ENCODE results near the gene GLIS2. TPM values are rescaled to one million over a fixed set of nuclear protein-coding genes. Genes with fewer than 3 reads are reported as not detected.

Gene GLIS2
- total RNA-seq, 1 experiment from 2014 or later, result 0.71 TPM

DNA sequence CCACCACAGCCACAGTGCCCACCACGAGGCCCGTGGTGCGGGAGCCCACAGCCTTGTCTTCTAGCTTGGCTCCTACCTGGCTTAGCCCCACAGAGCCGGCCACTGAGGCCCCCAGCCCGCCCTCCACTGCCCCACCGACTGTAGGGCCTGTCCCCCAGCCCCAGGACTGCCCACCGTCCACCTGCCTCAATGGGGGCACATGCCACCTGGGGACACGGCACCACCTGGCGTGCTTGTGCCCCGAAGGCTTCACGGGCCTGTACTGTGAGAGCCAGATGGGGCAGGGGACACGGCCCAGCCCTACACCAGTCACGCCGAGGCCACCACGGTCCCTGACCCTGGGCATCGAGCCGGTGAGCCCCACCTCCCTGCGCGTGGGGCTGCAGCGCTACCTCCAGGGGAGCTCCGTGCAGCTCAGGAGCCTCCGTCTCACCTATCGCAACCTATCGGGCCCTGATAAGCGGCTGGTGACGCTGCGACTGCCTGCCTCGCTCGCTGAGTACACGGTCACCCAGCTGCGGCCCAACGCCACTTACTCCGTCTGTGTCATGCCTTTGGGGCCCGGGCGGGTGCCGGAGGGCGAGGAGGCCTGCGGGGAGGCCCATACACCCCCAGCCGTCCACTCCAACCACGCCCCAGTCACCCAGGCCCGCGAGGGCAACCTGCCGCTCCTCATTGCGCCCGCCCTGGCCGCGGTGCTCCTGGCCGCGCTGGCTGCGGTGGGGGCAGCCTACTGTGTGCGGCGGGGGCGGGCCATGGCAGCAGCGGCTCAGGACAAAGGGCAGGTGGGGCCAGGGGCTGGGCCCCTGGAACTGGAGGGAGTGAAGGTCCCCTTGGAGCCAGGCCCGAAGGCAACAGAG is 66.3 kb downstream of the GLIS2 start:
- Histone ChIP-seq H3K27ac (no peak overlapping the region), H3K4me1 (replicated peaks) (peaks cover 49% of the 10 kb centered on the region), H3K36me3 (peaks cover 81% of the 10 kb centered on the region)

DNA sequence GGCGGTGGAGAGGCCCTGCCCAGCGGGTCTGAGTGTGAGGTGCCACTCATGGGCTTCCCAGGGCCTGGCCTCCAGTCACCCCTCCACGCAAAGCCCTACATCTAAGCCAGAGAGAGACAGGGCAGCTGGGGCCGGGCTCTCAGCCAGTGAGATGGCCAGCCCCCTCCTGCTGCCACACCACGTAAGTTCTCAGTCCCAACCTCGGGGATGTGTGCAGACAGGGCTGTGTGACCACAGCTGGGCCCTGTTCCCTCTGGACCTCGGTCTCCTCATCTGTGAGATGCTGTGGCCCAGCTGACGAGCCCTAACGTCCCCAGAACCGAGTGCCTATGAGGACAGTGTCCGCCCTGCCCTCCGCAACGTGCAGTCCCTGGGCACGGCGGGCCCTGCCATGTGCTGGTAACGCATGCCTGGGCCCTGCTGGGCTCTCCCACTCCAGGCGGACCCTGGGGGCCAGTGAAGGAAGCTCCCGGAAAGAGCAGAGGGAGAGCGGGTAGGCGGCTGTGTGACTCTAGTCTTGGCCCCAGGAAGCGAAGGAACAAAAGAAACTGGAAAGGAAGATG is 67.0 kb downstream of the GLIS2 start:
- H3K9me3 ChIP-seq (replicated peaks), result no peaks in the 10 kb centered on the region
- H3K4me3 ChIP-seq, result no peak overlapping the region
- H3K36me3 ChIP-seq, result peaks cover 79% of the 10 kb centered on the region
- no peak for DNase-seq (ENCODE audit: low read depth in 1 of 2, low spot score in 2 of 2)
- H3K27me3 ChIP-seq (replicated peaks), result no peaks in the 10 kb centered on the region
- H3K27ac ChIP-seq, result no peak overlapping the region
- peaks cover 49% of the 10 kb centered on the region for H3K4me1 ChIP-seq (replicated peaks)

More for the DNA sequence above, 66.3 kb downstream of the GLIS2 start:
- no peaks in the 10 kb centered on the region for H3K9me3 ChIP-seq (replicated peaks)
- no peak overlapping the region for H3K4me3 ChIP-seq
- no peak for DNase-seq (ENCODE audit: low read depth in 1 of 2, low spot score in 2 of 2)
- no peaks in the 10 kb centered on the region for H3K27me3 ChIP-seq (replicated peaks)

DNA sequence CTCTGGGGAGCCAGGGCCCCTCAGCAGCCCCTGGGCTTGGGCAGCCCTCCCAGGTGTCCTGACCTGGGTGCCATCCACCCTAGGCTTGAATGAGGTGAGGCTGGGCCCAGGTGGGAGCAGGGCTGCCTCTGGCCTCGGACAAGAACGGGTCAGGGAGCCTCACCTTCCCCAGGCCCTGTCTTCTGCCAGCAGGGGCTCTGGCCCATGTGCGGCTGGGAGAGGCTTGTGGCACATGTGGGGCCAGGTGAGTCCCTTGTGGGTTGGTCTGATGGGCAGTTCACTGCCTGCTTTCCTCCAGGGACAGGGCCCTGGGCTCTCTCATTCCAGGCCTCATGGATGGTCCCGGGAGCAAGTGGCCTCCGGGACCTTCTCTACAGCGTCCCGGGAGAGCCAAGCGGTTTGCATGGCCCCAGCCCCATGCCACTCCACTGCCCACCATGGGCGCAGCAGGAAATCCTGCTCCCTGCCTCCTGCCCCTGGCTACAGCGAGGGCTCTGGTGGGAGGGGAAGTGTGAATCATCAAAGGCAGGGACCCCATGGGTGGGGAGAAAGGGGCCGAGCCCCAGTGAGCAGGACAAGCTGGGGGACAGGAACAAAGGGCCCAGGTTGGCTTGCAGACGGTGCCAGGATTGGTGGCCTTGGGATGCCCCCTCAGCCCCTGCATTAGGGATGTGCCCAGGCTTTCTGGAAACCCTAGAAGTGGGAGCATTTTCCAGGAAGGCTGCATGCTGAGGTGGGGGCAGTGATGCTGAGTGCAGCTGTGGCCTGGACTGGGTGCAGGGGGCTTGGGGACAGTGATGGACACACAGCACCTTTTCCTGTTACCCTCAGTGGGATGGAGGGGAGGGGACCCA is 68.0 kb downstream of the GLIS2 start:
- peaks cover 49% of the 10 kb centered on the region for H3K4me1 ChIP-seq (replicated peaks)
- no peak overlapping the region for H3K4me3 ChIP-seq
- no peaks in the 10 kb centered on the region for H3K27me3 ChIP-seq (replicated peaks)
- no peak for DNase-seq (ENCODE audit: low read depth in 1 of 2, low spot score in 2 of 2)
- H3K36me3 ChIP-seq, result peaks cover 76% of the 10 kb centered on the region
- no peaks in the 10 kb centered on the region for H3K9me3 ChIP-seq (replicated peaks)
- H3K27ac ChIP-seq, result no peak overlapping the region

DNA sequence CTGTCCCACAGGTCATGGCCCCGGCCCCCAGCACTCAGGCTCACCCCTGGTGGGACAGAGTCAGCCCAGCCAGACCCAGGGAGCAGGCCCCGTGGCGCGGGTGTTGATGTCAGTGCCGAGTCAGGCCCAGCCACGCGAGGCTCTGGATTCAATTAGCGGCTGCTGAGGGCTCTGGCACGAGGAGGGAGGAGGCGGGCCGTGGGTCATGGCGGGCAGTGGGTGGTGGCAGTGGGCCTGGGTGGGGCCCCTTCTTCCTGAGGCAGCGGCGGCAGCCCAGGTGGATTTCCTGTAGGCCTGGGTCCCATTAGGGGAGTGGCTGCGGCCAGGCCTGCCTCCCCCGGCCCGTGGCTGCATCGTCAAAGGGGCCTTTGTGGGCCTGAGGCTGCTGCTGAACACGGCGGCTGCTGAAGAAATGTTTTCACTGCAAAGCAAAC is 68.7 kb downstream of the GLIS2 start:
- H3K9me3 ChIP-seq (replicated peaks), result no peaks in the 10 kb centered on the region
- no peak for DNase-seq (ENCODE audit: low read depth in 1 of 2, low spot score in 2 of 2)
- H3K4me1 ChIP-seq (replicated peaks), result peaks cover 55% of the 10 kb centered on the region
- H3K27ac ChIP-seq, result no peak overlapping the region
- H3K27me3 ChIP-seq (replicated peaks), result no peaks in the 10 kb centered on the region
- peaks cover 73% of the 10 kb centered on the region for H3K36me3 ChIP-seq
- no peak overlapping the region for H3K4me3 ChIP-seq

DNA sequence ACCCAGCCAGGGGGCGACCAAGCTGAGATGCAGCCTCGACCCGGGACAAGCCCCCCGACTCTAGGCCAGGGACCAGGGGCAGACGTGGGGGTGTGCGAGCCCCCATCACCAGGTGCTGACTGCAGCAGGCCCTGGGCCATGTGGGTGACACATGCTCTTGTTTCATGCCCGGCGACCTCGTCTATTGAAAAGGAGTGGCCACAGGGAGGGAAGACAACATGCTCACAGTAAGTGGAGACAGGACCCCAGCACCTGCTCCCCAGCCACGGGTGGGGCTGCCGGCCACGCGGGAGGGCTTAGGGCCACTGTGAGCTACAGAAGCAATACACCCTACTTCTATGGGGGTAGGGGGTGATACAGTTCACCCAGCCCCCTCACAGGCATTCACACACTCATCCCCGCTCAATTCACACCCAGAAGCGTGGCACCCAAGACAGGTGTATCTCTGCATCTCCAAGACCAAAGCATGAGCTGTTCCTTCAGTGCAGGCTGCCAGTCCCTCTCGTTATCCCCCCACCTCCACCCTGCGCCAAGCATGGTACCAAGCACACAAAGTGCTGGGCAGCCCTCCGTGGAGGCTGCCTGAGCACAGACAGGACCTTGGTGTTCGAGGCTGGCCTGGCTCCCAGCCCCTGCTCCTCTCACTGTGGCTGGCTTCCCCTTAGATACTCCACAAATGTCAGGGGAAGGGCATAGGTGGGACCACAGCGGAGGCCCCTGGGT is 69.4 kb downstream of the GLIS2 start:
- no peaks in the 10 kb centered on the region for H3K9me3 ChIP-seq (replicated peaks)
- peaks cover 62% of the 10 kb centered on the region for H3K4me1 ChIP-seq (replicated peaks)
- no peak overlapping the region for H3K27ac ChIP-seq
- no peak for DNase-seq (ENCODE audit: low read depth in 1 of 2, low spot score in 2 of 2)
- peaks cover 75% of the 10 kb centered on the region for H3K36me3 ChIP-seq
- no peak overlapping the region for H3K4me3 ChIP-seq
- no peaks in the 10 kb centered on the region for H3K27me3 ChIP-seq (replicated peaks)

DNA sequence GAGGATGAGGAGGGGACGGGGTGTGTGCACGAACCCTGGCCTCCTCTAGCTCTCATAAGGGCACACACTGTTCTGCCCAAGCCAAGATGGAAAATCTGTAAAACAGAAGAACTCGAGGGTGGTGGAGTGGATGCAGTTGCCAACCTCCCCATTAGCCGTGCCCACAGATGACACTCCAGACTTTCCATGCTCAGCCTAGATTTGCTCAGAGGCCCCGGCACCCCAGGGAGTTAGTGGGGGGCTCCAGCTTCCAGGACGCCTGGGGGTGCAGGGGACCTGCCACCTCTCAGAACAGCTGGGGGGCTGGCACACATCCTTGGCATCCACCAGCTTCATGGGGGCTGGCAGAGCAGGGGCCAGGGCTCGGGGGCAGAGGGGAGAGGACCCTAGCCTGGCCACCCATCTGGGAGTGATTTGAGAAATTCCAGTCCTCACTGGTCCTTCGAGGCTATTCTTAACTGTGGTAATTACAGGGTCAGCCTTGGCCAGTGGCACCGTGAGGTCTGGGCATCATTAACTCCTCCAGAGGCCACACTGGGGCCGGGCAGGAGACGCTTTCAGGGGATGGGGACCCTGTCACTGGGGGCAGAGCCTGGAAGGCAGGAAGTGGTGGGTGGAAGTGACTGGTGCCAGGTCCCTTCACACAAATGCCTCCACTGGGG is 70.1 kb downstream of the GLIS2 start:
- DNase-seq (ENCODE audit: low read depth in 1 of 2, low spot score in 2 of 2), result peak in 1 of 2 experiments; percentile 48
- H3K27me3 ChIP-seq (replicated peaks), result no peaks in the 10 kb centered on the region
- peak overlapping the region; percentile 32 for H3K27ac ChIP-seq
- no peak overlapping the region for H3K4me3 ChIP-seq
- H3K9me3 ChIP-seq (replicated peaks), result no peaks in the 10 kb centered on the region
- H3K4me1 ChIP-seq (replicated peaks), result peaks cover 69% of the 10 kb centered on the region
- peaks cover 73% of the 10 kb centered on the region for H3K36me3 ChIP-seq

DNA sequence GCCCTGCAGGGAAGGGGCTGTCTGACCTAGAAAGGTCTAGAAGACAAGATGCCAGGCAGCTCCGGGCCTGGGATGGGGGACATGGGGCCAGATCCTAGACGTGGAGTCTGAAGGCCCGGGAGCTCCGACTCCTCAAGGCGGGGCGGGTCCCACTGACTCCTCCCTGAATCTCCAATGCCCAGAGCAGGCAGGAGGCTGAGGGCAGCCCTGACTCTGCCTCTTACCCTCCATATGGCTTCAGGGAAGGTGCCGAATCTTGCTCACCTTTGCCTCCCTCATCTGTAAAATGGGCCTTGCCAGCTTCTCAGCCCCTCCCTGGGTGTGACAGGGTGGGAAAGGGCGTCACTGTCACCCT is 70.6 kb downstream of the GLIS2 start:
- Histone ChIP-seq H3K36me3 (peaks cover 68% of the 10 kb centered on the region), H3K4me3 (no peak overlapping the region), H3K4me1 (replicated peaks) (peaks cover 74% of the 10 kb centered on the region), H3K27ac (peak overlapping the region; percentile 32), H3K9me3 (replicated peaks) (no peaks in the 10 kb centered on the region), H3K27me3 (replicated peaks) (no peaks in the 10 kb centered on the region)
- no peak for DNase-seq (ENCODE audit: low read depth in 1 of 2, low spot score in 2 of 2)

DNA sequence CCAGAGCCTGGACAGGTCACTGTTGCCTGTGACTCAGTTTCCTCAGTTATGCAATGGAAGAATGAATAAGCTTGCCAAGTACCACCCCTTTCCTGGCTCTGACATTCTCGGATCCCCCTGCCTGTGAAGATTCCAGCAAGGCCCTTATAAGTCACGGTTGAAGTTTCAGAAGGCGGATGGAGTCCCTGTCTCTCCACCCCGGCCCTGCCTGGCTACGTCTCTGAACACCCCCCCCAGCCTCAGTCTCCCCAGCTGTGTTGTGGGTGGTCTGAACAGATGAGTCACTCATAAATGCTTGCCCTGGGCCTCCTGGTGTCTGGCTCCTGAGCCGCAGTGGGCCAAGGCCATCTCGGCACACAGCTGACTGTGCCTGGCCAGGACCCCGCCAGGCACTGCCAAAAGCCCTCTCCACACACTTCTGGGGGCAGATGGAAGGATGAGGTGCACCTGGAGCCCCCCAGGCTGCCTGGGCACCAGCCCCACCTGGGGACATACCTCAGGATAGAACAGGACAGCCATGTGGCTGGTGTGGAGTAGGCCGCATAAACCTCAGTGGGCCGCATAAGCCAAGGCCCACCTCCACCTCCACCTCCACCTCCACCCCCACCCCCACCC is 71.2 kb downstream of the GLIS2 start:
- Histone ChIP-seq H3K27me3 (replicated peaks) (no peaks in the 10 kb centered on the region), H3K4me3 (no peak overlapping the region), H3K9me3 (replicated peaks) (no peaks in the 10 kb centered on the region), H3K4me1 (replicated peaks) (peaks cover 80% of the 10 kb centered on the region), H3K36me3 (peaks cover 62% of the 10 kb centered on the region), H3K27ac (peak overlapping the region; percentile 32)
- DNase-seq (ENCODE audit: low read depth in 1 of 2, low spot score in 2 of 2), result peak; percentile 70 to 75

DNA sequence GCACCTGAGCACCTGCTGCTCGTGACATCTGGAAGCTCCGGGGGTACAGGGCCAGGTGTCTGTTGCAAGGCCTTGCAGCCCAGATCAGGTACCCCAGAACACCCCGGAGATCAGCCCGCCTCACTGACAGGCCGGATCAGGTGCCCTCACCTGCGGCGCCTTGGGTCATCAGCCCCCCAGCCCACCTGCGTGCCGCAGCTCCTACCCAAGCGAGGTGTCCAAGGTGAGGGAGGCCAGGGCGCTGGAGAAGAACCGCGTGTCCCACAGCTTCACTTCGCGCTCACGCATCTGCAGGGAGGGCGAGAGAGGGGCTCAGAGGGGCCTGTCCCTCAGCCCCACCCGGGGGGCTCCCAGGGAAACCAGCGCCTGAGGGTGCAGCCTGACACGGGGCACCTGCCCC is 71.9 kb downstream of the GLIS2 start:
- peaks cover 87% of the 10 kb centered on the region for H3K4me1 ChIP-seq (replicated peaks)

DNA sequence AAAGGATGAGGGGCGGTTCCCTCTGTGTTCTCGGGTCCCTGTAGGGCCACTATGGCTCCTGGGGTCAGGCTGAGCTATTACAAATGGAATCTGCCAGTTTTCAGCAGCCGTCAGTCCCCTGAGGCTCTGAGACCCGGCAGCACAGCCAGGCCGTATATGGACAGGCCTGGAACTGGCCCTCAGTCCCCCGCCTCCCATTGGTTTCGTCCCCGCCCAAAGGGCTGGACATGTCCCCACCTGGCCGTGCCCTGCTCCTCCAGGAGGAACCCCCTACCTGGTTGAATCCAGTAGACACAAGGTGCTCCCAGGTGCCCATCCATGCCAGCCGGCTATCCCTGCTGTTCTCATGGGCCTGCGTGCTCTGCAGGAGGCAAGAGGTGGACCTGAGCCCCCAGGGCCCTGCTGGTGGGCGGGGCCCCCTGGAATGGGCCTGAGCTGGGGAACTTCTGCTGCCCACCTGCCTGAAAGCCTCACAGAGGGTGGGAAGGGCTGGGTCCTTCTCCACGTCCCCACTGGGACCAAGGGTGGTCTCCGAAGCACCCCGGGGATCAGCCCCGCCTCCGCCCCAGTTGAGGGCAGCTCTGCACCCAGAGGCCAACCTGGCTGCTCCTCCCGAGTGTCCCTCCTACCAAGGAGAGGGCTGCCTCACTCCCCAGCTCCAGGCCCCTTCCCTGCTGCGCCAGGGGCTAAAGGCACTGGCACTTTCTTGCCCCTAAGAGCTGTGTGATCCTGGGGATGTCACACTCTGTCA is 72.6 kb downstream of the GLIS2 start:
- H3K9me3 ChIP-seq (replicated peaks), result no peaks in the 10 kb centered on the region
- H3K36me3 ChIP-seq, result peaks cover 50% of the 10 kb centered on the region
- peak overlapping the region; percentile 65 for H3K27ac ChIP-seq
- DNase-seq (ENCODE audit: low read depth in 1 of 2, low spot score in 2 of 2), result peak; percentile 40 to 73
- H3K27me3 ChIP-seq (replicated peaks), result no peaks in the 10 kb centered on the region
- H3K4me3 ChIP-seq, result no peak overlapping the region
- H3K4me1 ChIP-seq (replicated peaks), result peaks cover 94% of the 10 kb centered on the region

More for the DNA sequence above, 71.9 kb downstream of the GLIS2 start:
- DNase-seq (ENCODE audit: low read depth in 1 of 2, low spot score in 2 of 2), result no peak
- Histone ChIP-seq H3K27me3 (replicated peaks) (no peaks in the 10 kb centered on the region), H3K27ac (peak overlapping the region; percentile 65), H3K4me3 (no peak overlapping the region), H3K9me3 (replicated peaks) (no peaks in the 10 kb centered on the region), H3K36me3 (peaks cover 55% of the 10 kb centered on the region)
